GM18526 (cell line): ENCODE data around the gene MYBPH.

Experiments
- POLR2A ChIP-seq: IDR thresholded peaks from 3 replicates; pipeline ENCODE4 v1.6.1; 2011; ENCODE audit not compliant: insufficient read length; ENCODE audit errors: extremely low read depth

Gene MYBPH

DNA sequence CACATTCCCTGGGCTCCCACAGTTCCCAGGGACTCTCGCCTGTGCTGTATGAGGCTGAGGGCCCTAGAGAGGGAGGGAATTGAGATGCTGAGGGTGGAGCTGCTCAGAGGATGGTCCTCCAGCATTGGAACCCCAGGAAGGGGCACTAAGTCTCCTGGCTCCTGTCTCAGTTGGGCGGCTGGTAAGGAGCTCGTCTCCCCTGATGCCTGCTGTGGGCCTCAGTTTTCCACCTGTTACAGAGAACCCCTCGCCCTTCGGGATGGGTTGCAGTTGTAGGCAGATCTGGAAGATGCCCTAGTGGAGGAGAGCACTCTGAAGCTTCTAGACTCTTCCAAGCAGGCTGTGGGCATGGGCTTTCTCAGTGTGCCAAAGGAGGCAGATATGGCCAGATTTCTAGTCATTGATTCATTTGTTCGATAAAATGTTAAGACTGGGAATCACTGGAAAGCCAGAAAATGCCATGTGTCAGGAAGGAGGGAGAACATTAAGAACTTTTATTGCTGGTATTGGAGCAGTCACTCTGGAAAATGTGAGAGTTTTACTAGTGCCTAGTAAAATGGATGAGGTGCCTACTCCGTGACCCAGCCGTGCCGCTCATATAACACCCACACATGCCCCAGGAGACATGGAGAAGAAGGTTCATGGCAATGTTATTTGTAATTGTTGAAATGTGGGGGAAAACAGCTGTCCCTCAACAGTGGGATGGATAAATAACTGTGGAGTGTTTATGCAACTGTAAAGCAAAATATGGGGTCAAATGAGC, 828 bp upstream of the MYBPH start:
- TF ChIP-seq POLR2A, result no peak

DNA sequence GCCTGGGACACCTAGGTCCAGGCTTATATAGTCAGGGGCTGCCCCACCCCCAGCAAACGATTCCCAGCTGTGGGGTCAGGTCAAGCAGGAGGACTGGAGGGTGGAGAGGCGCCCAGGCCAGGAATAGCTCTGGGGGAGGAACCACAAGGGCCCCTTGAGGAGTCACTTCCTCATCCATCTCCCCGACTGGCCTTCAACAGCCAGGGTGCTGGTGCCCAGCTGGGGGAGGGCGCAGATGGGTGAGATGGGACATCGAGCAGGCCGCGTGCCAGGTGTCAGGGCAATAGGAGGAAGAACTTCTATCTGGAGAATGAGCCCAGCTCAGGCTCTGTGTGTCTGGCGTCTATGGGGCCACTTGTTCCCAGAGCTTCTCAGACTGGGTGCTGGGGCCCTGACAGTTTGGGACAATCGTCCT, 208 bp upstream of the MYBPH start:
- no peak for TF ChIP-seq POLR2A

DNA sequence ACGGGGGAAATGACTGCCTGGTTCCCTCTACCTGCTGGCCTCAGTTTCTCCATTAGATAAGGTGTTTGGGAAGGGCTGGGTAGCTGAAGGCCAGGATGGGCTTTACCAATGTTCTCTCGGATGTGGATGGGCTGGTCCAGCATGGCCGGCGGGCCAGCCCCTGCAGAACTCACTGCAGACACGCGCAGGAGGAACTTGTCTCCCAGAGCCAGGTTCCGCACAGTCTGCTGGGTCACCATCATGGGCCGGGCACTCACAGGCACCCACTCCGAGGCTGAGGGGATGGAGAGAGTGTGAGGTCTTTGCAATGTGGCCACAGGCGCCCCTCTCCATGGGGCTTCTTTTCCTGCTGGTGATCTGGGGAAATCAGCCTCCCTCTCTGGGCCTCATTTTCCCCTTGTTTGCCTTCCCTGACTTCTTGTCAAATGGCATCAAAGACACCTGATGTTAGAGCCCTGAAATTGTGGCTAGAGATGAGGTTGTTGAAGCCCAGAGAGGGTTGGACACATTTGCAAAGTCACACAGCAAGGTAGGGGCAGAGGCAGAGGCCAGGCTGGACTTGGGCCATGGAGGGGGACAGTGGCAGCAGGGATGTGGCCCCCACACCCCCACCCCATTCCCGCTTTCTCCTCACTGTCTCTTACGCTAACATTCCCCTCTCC, 1.2 kb downstream of the MYBPH start:
- TF ChIP-seq POLR2A, result no peak

DNA sequence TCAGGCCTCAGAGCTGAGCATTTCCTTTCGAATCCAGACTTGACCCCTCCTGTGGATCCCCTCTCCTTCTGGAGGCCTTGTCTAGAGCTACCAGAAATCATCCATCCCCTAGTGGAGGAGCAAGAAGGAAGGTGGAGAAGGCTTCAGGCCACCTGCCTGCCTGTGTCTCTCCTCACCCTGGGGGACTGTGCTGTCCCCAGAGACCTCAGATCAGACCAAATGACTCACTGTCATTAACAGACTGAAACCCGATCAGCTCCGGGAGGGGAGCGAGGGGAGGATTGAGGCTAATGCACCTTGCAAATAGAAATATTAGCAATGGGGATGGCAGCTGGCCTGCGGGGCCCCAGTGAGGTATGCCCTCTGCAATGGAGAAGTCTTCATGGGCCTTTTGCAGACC, 2.1 kb downstream of the MYBPH start:
- no peak for TF ChIP-seq POLR2A

DNA sequence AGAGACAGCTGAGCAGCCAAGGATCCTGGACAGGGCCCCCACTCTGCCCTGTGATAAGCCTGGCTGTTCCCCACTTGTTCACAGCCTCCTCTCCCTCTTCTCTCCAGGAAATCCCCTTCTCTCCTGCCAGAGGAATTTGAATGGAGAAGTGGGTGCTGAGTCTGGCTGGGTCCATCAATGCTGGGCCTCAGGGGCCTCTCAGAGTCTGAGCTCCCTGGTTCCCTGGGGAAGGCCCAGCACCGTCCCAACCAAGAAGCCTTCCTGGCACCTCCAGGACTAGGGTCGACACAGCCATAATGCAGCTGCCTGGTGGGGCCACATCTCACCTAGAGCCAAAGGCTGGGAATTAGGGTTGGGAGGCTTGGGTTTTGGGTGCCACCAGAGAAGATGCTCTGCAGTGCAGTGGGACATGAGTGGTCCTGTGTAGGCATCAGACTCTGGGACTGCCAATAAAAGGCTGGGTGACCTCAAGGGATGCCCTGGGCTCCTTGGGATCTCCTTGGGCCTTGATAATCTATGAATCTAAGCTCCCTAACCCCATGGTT, 2.5 kb downstream of the MYBPH start:
- no peak for TF ChIP-seq POLR2A

DNA sequence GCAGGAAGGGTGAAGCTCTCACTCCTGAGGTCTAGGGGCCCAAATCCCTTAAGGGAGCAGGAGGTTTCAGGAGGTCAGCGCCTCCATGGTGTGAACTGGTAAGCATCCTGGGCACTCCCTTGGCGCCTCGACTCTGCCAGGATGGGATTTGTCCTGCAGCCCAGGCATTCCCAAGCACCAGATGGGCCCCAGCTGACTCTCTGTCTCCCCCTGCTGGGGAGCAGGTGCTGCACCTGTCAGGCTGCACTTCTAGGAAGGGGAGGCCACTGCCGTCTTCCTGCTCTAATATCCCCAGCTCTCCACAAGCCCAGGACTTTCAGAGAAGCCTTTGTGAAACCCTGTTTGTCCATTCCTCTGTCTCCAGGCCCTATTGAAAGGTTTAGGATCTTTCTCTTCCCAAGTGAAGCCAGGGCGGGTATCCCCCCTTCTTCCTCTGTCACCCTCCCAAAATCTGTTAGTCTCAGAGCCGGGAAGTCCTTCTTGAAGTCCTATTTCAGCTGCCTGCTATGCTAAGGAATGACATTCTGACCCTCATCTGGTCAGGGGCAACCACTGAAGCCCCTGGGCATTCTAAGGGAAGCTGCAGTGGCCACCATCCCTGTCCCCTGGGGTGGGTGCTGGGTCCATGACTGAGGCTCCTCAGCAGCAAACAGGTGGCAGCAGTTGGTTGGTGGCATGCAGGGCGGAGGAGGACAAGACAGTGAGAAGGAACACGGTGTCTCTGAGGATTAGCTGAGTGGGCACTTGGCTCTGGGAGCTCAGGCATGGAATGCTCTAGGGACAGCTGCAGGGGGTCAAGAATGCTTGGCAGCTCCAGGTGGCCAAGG, 3.2 kb downstream of the MYBPH start:
- TF ChIP-seq POLR2A, result no peak

DNA sequence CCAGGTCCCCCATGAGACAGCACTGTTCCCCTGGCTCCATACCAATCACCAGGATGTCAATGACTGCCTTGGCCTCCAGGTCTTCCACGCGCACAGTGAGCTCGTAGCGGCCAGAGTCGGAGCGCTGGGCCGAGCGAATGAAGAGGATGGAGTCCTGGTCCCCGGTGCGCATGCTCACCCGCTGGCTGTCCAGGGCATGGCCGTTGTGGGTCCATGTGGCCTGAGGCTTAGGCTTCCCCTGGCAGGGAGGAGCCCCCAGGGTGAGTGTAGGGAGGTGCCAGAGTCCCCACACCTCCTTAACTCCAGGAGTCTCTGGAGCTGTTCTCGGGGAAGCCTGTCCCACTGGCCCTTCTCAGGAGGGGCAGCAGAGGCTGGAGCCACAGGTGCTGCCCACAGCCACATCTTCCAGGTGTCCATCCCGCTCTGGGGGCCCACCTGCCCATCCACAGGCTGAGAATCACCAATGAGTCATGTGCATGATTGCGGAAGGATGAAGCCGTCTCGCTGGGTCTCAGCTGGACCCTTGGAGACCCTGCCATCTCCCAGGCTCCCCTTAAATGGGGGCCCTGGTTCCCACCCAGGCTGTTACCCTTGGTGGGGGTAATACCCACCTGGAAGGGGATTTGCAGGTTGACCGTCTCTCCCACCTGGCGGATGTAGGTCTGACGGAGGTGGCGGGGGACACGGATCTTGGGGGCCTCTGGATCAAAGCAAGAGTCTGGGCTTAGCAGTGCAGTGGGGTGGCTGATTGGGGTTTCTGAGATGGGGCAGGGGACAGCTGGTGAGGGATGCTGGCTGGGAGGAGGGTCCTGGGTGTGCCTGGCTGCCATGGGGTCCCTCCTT, 4.1 kb downstream of the MYBPH start:
- TF ChIP-seq POLR2A, result no peak

DNA sequence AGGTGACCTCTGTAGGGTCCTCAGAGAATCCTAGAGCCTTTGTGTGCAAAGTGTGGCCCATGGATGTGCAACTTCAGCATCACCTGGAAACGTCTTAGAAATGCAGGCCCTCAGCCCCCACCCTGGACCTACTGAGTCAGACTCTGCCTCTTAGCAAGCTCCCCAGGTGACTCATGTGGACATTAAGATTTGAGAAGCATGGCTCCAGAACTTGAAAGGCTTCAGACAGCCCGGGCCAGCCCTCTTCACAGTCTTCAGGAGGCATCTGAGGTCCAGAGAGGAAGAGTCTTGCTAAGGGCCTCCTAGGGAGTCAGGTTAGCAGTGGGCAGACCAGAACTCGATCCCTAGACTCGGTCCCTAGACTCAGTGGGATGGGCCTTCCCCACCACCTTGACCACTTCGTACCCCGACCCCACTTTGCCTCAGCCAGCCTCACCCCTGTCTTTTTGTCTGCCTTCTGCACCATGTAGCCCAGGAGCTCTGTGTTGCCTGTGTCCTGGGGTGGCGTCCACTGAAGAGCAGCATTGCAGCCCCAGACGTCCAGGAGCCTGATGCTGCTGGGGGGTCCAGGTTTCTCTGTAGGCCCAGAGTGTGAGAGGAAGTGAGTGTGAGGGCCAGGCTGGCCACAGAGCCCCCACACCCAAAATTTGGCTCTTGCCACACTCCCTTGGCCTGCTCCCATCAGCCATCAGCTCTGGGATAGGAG, 4.8 kb downstream of the MYBPH start:
- no peak for TF ChIP-seq POLR2A

DNA sequence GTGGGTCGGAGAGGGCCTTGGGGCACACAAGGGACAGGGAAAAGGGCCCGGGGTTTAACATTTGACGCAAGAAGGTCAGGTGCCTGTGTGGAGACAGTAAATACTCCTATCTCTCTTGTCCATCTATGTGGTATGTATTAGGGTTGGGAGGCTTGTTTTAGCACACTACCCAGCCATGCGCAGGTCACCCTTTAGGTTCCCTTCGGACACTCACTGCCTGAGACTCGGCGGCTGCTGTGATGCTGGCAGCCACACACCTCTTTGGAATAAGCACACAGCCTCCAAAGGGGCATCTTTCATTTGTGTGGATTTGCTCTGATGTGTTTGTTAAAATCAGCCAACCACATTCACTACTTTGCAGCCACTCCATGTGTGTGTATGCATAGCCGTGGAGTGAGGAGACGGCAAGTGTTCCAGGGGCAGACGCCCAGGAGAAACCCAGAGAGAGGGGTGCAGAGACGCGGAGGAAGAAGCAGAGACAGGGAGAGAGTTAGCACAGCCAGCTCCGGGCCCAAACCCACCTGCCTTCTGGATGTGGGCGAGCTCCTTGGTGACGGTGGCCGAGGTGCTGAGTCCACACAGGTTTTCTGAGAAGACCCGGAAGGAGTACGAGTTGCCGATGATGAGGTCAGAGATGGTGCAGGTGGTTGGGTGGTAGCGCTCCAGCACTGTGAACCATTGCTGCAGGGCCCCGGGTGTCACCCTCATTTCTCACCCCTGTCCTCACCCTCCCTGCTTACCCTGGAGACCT, 5.7 kb downstream of the MYBPH start:
- TF ChIP-seq POLR2A, result no peak

DNA sequence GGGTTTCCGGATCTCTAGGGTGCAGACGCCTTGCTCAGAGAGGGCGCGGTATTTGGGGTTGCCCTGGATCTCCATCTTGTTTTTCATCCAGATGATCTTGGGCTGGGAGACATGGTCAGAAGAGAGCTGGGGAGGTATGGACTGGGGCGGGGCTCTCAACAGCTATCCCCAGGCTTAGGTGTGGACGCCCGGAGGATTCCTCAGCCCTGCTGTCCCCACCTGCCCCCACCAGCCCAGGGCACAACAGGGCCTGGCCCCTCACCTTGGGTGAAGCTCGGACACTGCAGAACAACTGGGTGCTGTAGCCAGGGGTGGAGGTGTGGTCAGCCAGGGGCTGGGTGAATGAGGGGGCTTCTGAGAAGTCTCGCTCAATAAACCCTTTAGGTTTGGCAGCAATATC, 6.6 kb downstream of the MYBPH start:
- no peak for TF ChIP-seq POLR2A

DNA sequence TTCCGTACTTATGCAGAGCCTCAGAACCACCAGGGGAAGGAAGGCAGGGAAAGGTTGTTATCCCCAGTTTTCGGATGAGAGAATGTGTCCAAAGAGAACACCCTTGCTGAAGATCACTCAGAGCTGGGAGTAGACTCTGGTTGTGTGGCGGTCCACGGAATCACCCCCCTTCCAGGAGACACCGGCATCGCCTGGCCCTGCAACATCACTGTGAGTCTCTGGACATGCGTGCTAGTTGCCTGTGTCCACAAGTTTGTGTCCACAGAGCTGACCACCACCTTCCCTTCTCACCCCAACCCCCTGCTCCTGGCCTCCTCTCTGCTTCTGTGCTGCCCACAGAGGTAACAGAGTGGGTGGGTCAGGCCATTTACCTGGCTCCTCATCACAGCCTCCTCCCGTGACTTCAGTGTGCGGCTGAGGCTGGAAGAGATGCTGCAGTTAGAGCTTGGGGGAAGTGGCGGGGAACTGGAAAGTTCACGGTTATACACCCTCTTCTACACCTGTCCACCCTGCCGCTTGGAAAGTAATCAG, 7.3 kb downstream of the MYBPH start:
- TF ChIP-seq POLR2A, result no peak

DNA sequence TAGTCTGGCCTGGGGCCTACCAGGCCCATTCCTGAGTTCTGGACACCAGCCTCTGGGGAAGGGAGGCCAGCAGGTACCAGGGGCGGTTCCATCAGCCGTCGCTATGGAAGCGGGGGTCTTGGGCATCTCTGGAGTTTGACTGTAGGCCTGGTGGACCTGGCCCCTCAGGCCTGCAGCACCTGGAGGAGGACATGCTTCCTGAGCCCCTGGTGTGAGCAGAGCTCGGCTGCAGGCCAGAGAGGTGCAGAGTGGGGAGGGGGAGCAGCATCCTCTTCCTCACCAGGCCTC, 7.8 kb downstream of the MYBPH start:
- no peak for TF ChIP-seq POLR2A

DNA sequence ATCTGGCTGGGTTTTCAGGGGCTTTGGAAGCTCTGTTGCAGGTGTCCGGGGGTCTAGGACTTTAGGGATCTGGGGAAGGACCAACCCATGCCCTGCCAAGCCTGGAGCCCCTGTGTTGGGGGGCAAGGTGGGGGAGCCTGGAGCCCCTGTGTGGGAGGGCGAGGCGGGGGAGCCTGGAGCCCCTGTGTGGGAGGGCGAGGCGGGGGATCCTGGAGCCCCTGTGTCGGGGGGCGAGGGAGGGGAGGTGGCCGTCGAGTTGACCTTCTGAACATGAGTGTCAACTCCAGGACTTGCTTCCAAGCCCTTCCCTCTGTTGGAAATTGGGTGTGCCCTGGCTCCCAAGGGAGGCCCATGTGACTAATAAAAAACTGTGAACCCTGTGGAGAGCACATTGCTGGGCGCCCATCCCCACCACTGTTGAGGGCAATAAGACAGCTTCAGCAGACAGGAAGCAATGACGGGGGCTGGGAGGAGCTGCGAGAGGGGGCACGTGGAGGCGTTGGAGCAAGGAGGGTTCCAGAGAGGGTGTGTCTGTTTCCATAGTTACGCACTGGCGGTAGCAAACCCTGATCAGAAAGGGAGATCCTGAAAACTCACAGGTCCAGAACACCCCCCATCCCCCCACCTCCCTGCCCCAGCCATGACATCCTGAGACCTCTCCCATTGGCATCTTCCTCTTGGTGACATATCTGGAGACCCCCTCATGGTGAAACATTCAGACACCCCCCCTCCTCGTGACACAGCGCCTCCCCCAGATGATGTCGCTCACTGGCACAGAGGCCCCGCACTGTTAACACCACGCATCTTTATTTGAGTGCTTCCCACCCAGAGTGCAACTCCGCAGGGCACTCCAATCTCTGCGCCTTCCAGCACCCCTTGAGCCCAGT, 8.4 kb downstream of the MYBPH start:
- no peak for TF ChIP-seq POLR2A
